GM23338 (cell line): Measurements from ENCODE around the gene RNF220. TPM values are rescaled to one million over a fixed set of nuclear protein-coding genes. Genes with fewer than 3 reads are reported as not detected.

Experiments used
- ATAC-seq: fragments of 200-7000 bp; cut with Tn5 transposase; 3 replicates; pipeline ENCODE4 v1.9.1; 2020
- DNase-seq: peaks from one replicate; pipeline ENCODE4 v3.0.0-alpha.2; 2015; ENCODE audit warnings: low spot score
- H2AFZ ChIP-seq: fragments of 200-600 bp; sonication (generic); 2 replicates; pipeline ENCODE4 v1.8.0; 2016; ENCODE audit warnings: antibody characterized with exemption, mild to moderate bottlenecking, moderate library complexity
- H3F3A ChIP-seq: fragments of 200-600 bp; sonication (generic); replicated peaks from 2 replicates; pipeline ENCODE4 v1.8.0; 2017; ENCODE audit warnings: antibody characterized with exemption, mixed run types, low read depth
- H3K27ac ChIP-seq: fragments of 200-600 bp; sonication (generic); 2 replicates; pipeline ENCODE4 v1.6.1; 2016; ENCODE audit warnings: low read depth
- H3K27me3 ChIP-seq: fragments of 200-600 bp; sonication (generic); 2 replicates; pipeline ENCODE4 v1.8.0; 2016; ENCODE audit warnings: mild to moderate bottlenecking, mixed run types, moderate library complexity; ENCODE audit not compliant: insufficient read depth
- H3K36me3 ChIP-seq: fragments of 200-600 bp; sonication (generic); 2 replicates; pipeline ENCODE4 v1.8.0; 2016; ENCODE audit warnings: mild to moderate bottlenecking; ENCODE audit not compliant: insufficient read depth
- H3K4me1 ChIP-seq: fragments of 200-600 bp; sonication (generic); 2 replicates; pipeline ENCODE4 v1.8.0; 2016; ENCODE audit warnings: mild to moderate bottlenecking, moderate library complexity; ENCODE audit not compliant: insufficient read depth
- H3K4me2 ChIP-seq: fragments of 200-600 bp; sonication (generic); 2 replicates; pipeline ENCODE4 v1.7.1; 2017; ENCODE audit warnings: mixed run types
- H3K4me3 ChIP-seq: fragments of 200-600 bp; sonication (generic); 2 replicates; pipeline ENCODE4 v1.6.1; 2016; ENCODE audit warnings: mixed run types
- H3K79me2 ChIP-seq: fragments of 200-600 bp; sonication (generic); replicated peaks from 2 replicates; pipeline ENCODE4 v1.8.0; 2017; ENCODE audit warnings: mild to moderate bottlenecking; ENCODE audit not compliant: insufficient read depth
- H3K9me2 ChIP-seq: fragments of 200-600 bp; sonication (generic); 2 replicates; pipeline ENCODE4 v1.8.0; 2017; ENCODE audit not compliant: insufficient read depth
- H4K20me1 ChIP-seq: fragments of 200-600 bp; sonication (generic); replicated peaks from 2 replicates; pipeline ENCODE4 v1.8.0; 2017; ENCODE audit warnings: mild to moderate bottlenecking; ENCODE audit not compliant: insufficient read depth
- H3K27ac Mint-ChIP-seq: 2 replicates; pipeline ENCODE4 v1.8.0; 2020; ENCODE audit warnings: inconsistent platforms, mild to moderate bottlenecking, moderate library complexity, mixed read lengths
- H3K27me3 Mint-ChIP-seq: 3 replicates; pipeline ENCODE4 v1.8.0; 2022; ENCODE audit warnings: low read depth, mild to moderate bottlenecking, moderate library complexity, mixed read lengths, inconsistent platforms; ENCODE audit not compliant: insufficient read depth, poor library complexity
- H3K36me3 Mint-ChIP-seq: 3 replicates; pipeline ENCODE4 v1.8.0; 2021; ENCODE audit warnings: low read depth, mild to moderate bottlenecking, inconsistent platforms, moderate library complexity, mixed read lengths
- H3K4me1 Mint-ChIP-seq: 3 replicates; pipeline ENCODE4 v1.8.0; 2020; ENCODE audit warnings: mild to moderate bottlenecking, inconsistent platforms, mixed read lengths
- H3K4me3 Mint-ChIP-seq: 3 replicates; pipeline ENCODE4 v1.8.0; 2021; ENCODE audit warnings: moderate library complexity, mild to moderate bottlenecking, inconsistent platforms, mixed read lengths
- H3K9me3 Mint-ChIP-seq: 3 replicates; pipeline ENCODE4 v1.8.0; 2020; ENCODE audit warnings: moderate library complexity, mild to moderate bottlenecking, inconsistent platforms, mixed read lengths
- CREB1 ChIP-seq: fragments of 250-450 bp; sonication (Bioruptor Pico); IDR thresholded peaks from 2 replicates; pipeline ENCODE4 v1.5.0; 2020; ENCODE audit warnings: low read depth, mild to moderate bottlenecking, moderate library complexity
- EZH2 ChIP-seq: fragments of 200-600 bp; sonication (generic); IDR thresholded peaks from one replicate; pipeline ENCODE4 v1.8.0; 2017; ENCODE audit warnings: antibody characterized with exemption, mild to moderate bottlenecking, low read depth; ENCODE audit not compliant: unreplicated experiment
- EZH2phosphoT487 ChIP-seq: fragments of 200-600 bp; sonication (generic); IDR thresholded peaks from one replicate; pipeline ENCODE4 v1.8.1; 2018; ENCODE audit warnings: antibody characterized with exemption; ENCODE audit not compliant: unreplicated experiment
- JUNB ChIP-seq: IDR thresholded peaks from one replicate; pipeline ENCODE4 v1.6.1; 2016; ENCODE audit warnings: antibody characterized with exemption; ENCODE audit not compliant: unreplicated experiment
- NANOG ChIP-seq: IDR thresholded peaks from 2 replicates; pipeline ENCODE4 v1.6.1; 2016; ENCODE audit warnings: antibody characterized with exemption, borderline replicate concordance
- POLR2AphosphoS5 ChIP-seq: IDR thresholded peaks from 2 replicates; pipeline ENCODE4 v1.6.1; 2016; ENCODE audit warnings: antibody characterized with exemption, low read depth
- STAT1 ChIP-seq: IDR thresholded peaks from one replicate; pipeline ENCODE4 v1.6.1; 2016; ENCODE audit warnings: antibody characterized with exemption; ENCODE audit not compliant: unreplicated experiment
- ZNF114 ChIP-seq: fragments of 250-450 bp; sonication (Bioruptor Pico); IDR thresholded peaks from 2 replicates; pipeline ENCODE4 v1.5.0; 2020; ENCODE audit warnings: mild to moderate bottlenecking, moderate library complexity
- ZNF331 ChIP-seq: fragments of 250-450 bp; sonication (Bioruptor Pico); IDR thresholded peaks from 2 replicates; pipeline ENCODE4 v1.5.0; 2020; ENCODE audit warnings: low read depth, mild to moderate bottlenecking, moderate library complexity
- polyA plus RNA-seq: library from polyadenylated mRNA; unstranded; fragments of >200 nt; fragmentation: Nextera tagmentation; extraction: Ambion mirVana; gene quantifications from 2 replicates; pipeline ENCODE4 v1.2.1, GENCODE V29; 2016
- total RNA-seq: library from RNA; depleted of rRNA; stranded (reverse); fragments of >200 nt; shearing (Covaris generic); gene quantifications from 2 replicates; pipeline ENCODE4 v1.2.3, GENCODE V29; 2014
- TF ChIP-seq, protein P1 (sequence below): IDR thresholded peaks from 2 replicates; pipeline ENCODE4 v1.6.1; 2016; ENCODE audit warnings: antibody characterized with exemption
- TF ChIP-seq, protein P2 (sequence below), 2 experiments: fragments of 200-600 bp in 1 of 2; sonication (generic) in 1 of 2; conservative IDR thresholded peaks; 2 replicates each; pipeline versions ENCODE4 v1.5.1 to v1.6.1; 2016 to 2017; ENCODE audit warnings: antibody characterized with exemption in 2 of 2, low read depth in 2 of 2, mild to moderate bottlenecking in 2 of 2, moderate library complexity in 1 of 2
- TF ChIP-seq, protein P3 (sequence below): IDR thresholded peaks from one replicate; pipeline ENCODE4 v1.6.1; 2018; ENCODE audit warnings: antibody characterized with exemption; ENCODE audit not compliant: unreplicated experiment
- TF ChIP-seq, protein P4 (sequence below): fragments of 250-450 bp; sonication (Bioruptor Pico); IDR thresholded peaks from 2 replicates; pipeline ENCODE4 v1.5.0; 2020; ENCODE audit warnings: mild to moderate bottlenecking, moderate library complexity

The RNF220 gene
- total and polyA plus RNA-seq, 2 experiments from 2014 or later: 72.8 to 168 TPM

DNA sequence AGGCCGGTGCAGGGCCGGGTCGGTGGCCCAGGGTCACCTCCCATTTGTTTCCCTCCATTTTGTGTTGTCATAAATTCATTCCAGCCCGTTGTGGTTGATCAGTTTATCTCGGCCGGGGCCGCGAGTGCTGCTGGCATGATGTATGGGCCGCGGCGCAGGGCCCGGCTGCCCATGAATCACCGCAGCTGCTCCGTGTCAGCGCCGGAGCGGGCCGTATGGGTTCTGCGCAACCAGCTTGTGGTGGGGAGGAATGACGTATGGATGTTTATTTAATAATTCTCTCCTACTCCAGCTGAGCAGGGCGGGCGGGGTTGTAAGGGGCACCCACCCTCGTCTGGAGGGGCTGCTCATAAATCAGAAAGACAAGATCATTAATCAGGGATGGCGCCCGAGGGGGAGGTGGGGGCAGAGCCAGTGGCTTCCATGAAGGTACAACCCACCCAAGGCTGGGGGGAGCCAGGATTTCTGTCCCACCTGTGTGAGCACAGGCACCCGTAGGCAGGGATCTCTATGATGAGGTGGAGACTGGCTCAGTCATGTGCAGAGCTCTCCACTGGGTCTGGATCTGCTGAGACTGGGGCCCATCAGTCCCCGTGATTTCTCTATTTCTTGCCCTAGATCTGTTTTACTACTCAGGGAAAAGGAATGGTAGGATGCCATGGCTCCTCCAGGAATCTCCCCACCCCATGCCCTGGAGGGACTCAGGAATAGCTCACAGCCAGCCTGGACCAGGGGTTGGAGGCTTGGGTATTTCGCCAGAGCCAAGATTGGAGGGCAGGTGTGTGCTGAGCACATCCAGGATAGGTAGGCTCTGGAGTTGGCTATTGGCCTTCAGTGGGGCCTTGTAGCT, 241.4 kb downstream of the RNF220 start:
- Histone ChIP-seq H3K27ac (no peak overlapping the region), H3K9me2 (no peaks in the 10 kb centered on the region), H3K4me1 (peaks cover 11% of the 10 kb centered on the region; the same call in 1 of the 2 replicates), H3K4me3 (no peak overlapping the region), H2AFZ (no peak overlapping the region), H3K4me2 (no peak overlapping the region), H3F3A (0 out of 2 replicates have a peak, but pooled peaks cover 4% of the 10 kb centered on the region), H4K20me1 (peaks cover 9% of the 10 kb centered on the region), H3K27me3 (no peaks in the 10 kb centered on the region), H3K36me3 (peaks cover 18% of the 10 kb centered on the region), H3K79me2 (no peaks in the 10 kb centered on the region)
- H3K4me3 Mint-ChIP-seq: no peak overlapping the region
- ATAC-seq (no peak), DNase-seq (no peak)
- H3K9me3 Mint-ChIP-seq: no peaks in the 10 kb centered on the region; the same call in 2 of the 3 replicates
- peaks cover 68% of the 10 kb centered on the region for H3K36me3 Mint-ChIP-seq
- TF ChIP-seq CREB1 (CRISPR knock-in tag) (no peak), ZNF331 (CRISPR knock-in tag) (no peak), ZNF114 (no peak), JUNB (no peak), POLR2AphosphoS5 (no peak), EZH2 (no peak), STAT1 (no peak), EZH2phosphoT487 (no peak), NANOG (no peak)
- TF ChIP-seq, protein P1, sequence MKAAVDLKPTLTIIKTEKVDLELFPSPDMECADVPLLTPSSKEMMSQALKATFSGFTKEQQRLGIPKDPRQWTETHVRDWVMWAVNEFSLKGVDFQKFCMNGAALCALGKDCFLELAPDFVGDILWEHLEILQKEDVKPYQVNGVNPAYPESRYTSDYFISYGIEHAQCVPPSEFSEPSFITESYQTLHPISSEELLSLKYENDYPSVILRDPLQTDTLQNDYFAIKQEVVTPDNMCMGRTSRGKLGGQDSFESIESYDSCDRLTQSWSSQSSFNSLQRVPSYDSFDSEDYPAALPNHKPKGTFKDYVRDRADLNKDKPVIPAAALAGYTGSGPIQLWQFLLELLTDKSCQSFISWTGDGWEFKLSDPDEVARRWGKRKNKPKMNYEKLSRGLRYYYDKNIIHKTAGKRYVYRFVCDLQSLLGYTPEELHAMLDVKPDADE: no peak
- TF ChIP-seq, protein P2, sequence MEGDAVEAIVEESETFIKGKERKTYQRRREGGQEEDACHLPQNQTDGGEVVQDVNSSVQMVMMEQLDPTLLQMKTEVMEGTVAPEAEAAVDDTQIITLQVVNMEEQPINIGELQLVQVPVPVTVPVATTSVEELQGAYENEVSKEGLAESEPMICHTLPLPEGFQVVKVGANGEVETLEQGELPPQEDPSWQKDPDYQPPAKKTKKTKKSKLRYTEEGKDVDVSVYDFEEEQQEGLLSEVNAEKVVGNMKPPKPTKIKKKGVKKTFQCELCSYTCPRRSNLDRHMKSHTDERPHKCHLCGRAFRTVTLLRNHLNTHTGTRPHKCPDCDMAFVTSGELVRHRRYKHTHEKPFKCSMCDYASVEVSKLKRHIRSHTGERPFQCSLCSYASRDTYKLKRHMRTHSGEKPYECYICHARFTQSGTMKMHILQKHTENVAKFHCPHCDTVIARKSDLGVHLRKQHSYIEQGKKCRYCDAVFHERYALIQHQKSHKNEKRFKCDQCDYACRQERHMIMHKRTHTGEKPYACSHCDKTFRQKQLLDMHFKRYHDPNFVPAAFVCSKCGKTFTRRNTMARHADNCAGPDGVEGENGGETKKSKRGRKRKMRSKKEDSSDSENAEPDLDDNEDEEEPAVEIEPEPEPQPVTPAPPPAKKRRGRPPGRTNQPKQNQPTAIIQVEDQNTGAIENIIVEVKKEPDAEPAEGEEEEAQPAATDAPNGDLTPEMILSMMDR (conservative IDR thresholded peaks at IDR 0.05; ENCODE audit: low read depth in 2 of 2): no peak
- TF ChIP-seq, protein P3, sequence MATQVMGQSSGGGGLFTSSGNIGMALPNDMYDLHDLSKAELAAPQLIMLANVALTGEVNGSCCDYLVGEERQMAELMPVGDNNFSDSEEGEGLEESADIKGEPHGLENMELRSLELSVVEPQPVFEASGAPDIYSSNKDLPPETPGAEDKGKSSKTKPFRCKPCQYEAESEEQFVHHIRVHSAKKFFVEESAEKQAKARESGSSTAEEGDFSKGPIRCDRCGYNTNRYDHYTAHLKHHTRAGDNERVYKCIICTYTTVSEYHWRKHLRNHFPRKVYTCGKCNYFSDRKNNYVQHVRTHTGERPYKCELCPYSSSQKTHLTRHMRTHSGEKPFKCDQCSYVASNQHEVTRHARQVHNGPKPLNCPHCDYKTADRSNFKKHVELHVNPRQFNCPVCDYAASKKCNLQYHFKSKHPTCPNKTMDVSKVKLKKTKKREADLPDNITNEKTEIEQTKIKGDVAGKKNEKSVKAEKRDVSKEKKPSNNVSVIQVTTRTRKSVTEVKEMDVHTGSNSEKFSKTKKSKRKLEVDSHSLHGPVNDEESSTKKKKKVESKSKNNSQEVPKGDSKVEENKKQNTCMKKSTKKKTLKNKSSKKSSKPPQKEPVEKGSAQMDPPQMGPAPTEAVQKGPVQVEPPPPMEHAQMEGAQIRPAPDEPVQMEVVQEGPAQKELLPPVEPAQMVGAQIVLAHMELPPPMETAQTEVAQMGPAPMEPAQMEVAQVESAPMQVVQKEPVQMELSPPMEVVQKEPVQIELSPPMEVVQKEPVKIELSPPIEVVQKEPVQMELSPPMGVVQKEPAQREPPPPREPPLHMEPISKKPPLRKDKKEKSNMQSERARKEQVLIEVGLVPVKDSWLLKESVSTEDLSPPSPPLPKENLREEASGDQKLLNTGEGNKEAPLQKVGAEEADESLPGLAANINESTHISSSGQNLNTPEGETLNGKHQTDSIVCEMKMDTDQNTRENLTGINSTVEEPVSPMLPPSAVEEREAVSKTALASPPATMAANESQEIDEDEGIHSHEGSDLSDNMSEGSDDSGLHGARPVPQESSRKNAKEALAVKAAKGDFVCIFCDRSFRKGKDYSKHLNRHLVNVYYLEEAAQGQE: no peak
- TF ChIP-seq, protein P4, sequence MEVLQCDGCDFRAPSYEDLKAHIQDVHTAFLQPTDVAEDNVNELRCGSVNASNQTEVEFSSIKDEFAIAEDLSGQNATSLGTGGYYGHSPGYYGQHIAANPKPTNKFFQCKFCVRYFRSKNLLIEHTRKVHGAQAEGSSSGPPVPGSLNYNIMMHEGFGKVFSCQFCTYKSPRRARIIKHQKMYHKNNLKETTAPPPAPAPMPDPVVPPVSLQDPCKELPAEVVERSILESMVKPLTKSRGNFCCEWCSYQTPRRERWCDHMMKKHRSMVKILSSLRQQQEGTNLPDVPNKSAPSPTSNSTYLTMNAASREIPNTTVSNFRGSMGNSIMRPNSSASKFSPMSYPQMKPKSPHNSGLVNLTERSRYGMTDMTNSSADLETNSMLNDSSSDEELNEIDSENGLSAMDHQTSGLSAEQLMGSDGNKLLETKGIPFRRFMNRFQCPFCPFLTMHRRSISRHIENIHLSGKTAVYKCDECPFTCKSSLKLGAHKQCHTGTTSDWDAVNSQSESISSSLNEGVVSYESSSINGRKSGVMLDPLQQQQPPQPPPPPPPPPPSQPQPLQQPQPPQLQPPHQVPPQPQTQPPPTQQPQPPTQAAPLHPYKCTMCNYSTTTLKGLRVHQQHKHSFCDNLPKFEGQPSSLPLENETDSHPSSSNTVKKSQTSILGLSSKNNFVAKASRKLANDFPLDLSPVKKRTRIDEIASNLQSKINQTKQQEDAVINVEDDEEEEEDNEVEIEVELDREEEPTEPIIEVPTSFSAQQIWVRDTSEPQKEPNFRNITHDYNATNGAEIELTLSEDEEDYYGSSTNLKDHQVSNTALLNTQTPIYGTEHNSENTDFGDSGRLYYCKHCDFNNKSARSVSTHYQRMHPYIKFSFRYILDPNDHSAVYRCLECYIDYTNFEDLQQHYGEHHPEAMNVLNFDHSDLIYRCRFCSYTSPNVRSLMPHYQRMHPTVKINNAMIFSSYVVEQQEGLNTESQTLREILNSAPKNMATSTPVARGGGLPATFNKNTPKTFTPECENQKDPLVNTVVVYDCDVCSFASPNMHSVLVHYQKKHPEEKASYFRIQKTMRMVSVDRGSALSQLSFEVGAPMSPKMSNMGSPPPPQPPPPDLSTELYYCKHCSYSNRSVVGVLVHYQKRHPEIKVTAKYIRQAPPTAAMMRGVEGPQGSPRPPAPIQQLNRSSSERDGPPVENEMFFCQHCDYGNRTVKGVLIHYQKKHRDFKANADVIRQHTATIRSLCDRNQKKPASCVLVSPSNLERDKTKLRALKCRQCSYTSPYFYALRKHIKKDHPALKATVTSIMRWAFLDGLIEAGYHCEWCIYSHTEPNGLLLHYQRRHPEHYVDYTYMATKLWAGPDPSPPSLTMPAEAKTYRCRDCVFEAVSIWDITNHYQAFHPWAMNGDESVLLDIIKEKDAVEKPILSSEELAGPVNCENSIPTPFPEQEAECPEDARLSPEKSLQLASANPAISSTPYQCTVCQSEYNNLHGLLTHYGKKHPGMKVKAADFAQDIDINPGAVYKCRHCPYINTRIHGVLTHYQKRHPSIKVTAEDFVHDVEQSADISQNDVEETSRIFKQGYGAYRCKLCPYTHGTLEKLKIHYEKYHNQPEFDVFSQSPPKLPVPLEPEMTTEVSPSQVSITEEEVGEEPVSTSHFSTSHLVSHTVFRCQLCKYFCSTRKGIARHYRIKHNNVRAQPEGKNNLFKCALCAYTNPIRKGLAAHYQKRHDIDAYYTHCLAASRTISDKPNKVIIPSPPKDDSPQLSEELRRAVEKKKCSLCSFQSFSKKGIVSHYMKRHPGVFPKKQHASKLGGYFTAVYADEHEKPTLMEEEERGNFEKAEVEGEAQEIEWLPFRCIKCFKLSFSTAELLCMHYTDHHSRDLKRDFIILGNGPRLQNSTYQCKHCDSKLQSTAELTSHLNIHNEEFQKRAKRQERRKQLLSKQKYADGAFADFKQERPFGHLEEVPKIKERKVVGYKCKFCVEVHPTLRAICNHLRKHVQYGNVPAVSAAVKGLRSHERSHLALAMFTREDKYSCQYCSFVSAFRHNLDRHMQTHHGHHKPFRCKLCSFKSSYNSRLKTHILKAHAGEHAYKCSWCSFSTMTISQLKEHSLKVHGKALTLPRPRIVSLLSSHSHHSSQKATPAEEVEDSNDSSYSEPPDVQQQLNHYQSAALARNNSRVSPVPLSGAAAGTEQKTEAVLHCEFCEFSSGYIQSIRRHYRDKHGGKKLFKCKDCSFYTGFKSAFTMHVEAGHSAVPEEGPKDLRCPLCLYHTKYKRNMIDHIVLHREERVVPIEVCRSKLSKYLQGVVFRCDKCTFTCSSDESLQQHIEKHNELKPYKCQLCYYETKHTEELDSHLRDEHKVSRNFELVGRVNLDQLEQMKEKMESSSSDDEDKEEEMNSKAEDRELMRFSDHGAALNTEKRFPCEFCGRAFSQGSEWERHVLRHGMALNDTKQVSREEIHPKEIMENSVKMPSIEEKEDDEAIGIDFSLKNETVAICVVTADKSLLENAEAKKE: no peak
- peaks cover 28% of the 10 kb centered on the region for H3K4me1 Mint-ChIP-seq
- H3K27me3 Mint-ChIP-seq: peaks cover 8% of the 10 kb centered on the region
- no peak overlapping the region for H3K27ac Mint-ChIP-seq
